Tibial nerve (tissue), 4 donors: ENCODE results near the gene TRAF6.

Source experiments
- CTCF ChIP-seq, 5 experiments: fragments of 200-600 bp in 3 of 5; fragments of 450-650 bp in 2 of 5; sonication (generic) in 3 of 5; IDR thresholded peaks; one replicate each; pipeline ENCODE4 v1.5.1; 2016 to 2019; ENCODE audit warnings: antibody characterized with exemption in 5 of 5, mild to moderate bottlenecking in 3 of 5, moderate library complexity in 2 of 5
- EP300 ChIP-seq, 2 donors: sonication (generic); formaldehyde crosslinking; IDR thresholded peaks; one replicate each; pipeline ENCODE4 v1.6.1; 2017; ENCODE audit warnings: antibody characterized with exemption in 2 of 2, mild to moderate bottlenecking in 1 of 2
- POLR2A ChIP-seq, 2 donors: fragments of 450-650 bp; IDR thresholded peaks; one replicate each; pipeline ENCODE4 v1.6.1; 2017; ENCODE audit warnings: antibody characterized with exemption in 2 of 2, mild to moderate bottlenecking in 2 of 2, moderate library complexity in 2 of 2

DNA sequence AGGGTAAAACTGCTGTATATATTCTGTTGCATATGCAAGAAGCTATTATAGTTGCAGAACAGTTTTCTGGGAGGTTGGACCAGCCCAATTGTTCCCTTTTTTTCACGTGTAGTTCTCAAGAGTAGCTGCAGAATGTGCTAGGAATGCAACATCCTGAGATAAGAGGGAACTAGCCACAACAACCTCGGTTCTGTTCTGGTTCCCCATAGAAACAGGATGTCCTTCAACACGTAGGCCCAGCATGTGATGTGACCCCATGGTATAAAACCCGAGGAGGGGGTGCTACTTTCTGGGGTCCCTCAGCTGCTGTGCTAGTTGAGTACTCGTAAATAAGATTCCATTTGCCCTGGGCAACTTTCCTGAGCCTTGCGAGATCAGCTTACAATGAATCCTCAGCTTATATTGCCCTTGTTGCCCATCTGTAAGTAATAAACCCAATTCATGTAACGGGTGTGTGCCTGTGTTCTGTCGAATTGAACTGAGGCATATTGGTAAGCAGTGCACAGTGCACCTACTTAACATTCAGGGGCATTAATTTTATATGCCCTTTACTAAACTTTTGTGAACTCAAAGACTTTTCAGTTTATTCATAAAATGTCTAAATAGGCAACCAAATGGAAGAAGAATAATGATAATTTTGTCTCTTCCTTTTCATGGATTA is 23.0 kb upstream of the TRAF6 start:
- no peak for TF ChIP-seq POLR2A (IDR thresholded peaks at IDR 0.05)
- no peak for TF ChIP-seq CTCF (IDR thresholded peaks at IDR 0.05)
- TF ChIP-seq EP300 (IDR thresholded peaks at IDR 0.05), result no peak
